ENCODE measurements around the gene LHX2.

Gene LHX2

DNA sequence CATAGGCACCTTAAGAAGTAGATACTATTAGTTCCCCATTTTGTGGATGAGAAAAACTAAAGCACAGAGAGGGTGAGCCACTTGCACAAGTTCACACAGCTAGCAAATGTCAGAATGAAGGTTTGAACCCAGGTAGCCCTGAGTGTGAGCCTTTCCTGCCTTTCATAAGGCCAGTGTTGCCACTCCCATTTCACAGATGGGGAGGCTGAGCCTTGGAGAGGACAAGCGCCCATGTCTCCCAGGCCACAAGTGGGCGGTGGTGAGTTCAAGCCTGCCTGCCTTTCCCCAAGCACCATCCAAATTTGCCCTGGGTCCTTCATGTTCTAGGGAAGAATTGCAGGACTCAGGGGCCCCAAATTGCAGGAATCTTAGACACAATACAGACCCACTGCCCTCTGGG lies 50.6 kb downstream of the LHX2 start:
- no peak for DNase-seq (ENCODE audit: low spot score)

- no peak for DNase-seq (ENCODE audit: low spot score)
These were observed 55.4 kb downstream of the LHX2 start for GRCh38 chr9:124066783-124067577.

GRCh38 chr9:124068251-124068650 lies 56.7 kb downstream of the LHX2 start:
- DNase-seq (ENCODE audit: low spot score): no peak

DNA sequence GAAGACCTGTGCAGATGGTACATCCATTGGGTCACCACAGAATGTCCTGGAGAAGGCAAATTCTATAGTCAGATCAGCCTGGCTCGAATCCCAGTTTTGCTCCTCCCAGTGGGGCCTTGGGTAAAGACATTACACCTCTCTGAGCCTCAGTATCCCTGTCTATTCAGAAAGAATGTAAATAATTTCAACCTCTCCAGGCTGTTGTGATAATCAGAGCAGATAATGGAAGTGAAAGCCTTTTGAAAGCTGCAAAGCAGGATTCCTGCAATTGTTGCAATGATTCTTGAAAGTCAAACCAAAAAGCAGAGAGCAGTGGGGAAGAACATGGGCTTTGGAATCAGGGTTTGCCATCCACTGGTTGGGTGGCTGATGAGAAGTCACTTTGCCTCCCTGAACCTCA lies 63.2 kb downstream of the LHX2 start:
- no peak for DNase-seq (ENCODE audit: low spot score)

- no peak for DNase-seq (ENCODE audit: low spot score)
These were observed 64.2 kb downstream of the LHX2 start for GRCh38 chr9:124075761-124076160.

GRCh38 chr9:124077915-124078572 lies 66.5 kb downstream of the LHX2 start:
- no peak for DNase-seq (ENCODE audit: low spot score)

- DNase-seq (ENCODE audit: low spot score): peak; percentile 73
These were observed 67.1 kb downstream of the LHX2 start for GRCh38 chr9:124078641-124079040.

GRCh38 chr9:124079176-124079925 lies 67.8 kb downstream of the LHX2 start:
- peak; percentile 47 for DNase-seq (ENCODE audit: low spot score)

DNA sequence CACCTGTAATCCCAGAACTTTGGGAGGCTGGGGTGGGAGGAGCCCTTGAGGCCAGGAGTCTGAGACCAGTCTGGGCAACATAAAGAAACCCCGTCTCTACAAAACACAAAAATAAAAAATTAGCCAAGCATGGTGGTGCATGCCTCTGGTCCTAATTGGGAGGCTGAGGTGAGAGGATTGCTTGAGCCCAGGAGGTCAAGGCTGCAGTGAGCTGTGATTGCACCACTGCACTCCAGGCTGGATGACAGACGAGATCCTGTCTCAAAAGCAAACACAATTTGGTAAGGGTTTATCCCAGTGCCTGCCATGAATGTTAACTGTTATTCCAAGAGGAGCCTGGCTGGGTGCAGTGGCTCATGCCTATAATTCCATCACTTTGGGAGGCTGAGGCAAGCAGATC lies 71.1 kb downstream of the LHX2 start:
- DNase-seq (ENCODE audit: low spot score): no peak
